ENCODE measurements around the gene KANK3.

KANK3 gene

DNA sequence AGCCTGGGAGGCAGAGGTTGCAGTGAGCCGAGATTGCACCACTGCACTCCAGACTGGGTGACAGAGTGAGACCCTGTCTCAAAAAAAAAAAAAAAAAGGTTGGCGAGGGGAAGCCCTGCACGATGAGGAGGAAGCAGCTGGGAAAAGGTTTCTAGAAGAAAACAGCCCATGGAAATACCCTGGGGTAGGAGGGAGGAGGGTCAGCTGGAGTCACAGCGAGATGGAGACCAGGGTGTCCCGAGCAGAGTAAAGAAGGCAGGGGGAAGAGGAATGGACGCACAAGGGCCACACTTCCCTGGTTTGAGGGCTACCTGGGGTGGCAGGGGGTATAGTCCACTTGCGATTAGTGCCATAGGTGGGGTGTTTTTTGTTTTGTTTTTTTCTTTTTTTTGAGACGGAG is 6.4 kb downstream of the KANK3 start:
- FAIRE-seq (no peak), DNase-seq (ENCODE audit: insufficient read length, low spot score) (no peak)
- TF ChIP-seq, protein P1, sequence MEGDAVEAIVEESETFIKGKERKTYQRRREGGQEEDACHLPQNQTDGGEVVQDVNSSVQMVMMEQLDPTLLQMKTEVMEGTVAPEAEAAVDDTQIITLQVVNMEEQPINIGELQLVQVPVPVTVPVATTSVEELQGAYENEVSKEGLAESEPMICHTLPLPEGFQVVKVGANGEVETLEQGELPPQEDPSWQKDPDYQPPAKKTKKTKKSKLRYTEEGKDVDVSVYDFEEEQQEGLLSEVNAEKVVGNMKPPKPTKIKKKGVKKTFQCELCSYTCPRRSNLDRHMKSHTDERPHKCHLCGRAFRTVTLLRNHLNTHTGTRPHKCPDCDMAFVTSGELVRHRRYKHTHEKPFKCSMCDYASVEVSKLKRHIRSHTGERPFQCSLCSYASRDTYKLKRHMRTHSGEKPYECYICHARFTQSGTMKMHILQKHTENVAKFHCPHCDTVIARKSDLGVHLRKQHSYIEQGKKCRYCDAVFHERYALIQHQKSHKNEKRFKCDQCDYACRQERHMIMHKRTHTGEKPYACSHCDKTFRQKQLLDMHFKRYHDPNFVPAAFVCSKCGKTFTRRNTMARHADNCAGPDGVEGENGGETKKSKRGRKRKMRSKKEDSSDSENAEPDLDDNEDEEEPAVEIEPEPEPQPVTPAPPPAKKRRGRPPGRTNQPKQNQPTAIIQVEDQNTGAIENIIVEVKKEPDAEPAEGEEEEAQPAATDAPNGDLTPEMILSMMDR (IDR thresholded peaks at IDR 0.05; ENCODE audit: insufficient read depth, missing control alignments): no peak

DNA sequence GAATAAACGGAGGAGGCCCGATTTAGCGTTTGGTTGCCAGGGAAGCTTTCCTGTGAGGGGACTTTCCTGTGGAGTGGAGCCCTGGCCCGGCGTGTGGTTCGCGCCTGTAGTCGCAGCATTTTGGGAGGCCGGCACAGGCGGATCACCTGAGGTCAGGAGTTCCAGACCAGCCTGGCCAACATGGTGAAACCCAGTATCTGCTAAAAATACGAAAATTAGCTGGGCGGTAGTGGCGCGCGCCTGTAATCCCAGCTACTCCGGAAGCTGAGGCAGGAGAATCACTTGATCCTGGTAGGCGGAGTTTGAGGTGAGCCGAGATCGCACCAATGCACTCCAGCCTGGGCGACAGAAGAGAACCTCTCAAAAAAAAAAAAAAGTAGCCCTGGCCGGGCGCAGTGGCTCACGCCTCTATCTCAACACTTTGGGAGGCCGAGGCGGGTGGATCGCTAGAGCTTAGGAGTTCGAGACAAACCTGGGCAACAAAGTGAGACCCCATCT is 6.9 kb downstream of the KANK3 start:
- no peak for FAIRE-seq
- TF ChIP-seq, protein P1 (IDR thresholded peaks at IDR 0.05; ENCODE audit: insufficient read depth, missing control alignments): no peak
- no peak for DNase-seq (ENCODE audit: insufficient read length, low spot score)

DNA sequence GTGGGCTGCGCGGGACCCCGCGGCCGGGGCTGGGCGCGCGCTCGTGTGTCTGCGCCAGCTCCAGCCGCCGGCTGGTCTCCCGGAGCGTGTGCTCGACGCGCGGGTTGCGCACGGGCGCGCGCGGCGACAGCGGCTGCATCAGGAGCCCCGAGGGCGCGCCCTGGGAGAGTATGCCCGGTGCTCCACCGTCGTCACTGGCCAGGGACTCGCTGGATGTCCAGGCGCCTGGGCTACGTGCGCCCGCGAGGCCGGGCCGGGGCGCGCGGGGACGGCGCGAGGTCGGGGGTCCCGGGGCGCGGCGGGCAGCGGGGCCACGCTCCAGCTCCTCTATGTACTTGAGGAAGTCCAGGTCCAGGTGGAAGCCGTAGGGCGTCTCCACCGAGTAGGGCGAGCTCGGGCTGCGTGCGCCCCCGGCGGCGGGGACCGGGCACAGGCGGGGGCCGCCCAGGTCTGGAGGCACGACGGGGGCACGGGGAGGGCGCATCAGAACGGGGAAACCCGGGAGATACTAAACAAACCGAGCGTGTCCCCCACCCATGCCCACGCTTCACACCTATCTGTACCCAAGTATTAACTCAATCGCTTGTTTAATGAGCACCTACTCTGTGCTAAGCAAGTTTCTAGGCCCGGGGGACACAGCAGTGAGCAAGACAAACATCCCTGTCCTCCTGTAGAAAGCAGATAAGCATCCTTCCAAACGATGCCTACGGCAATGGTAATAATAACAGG is 7.6 kb downstream of the KANK3 start:
- DNase-seq (ENCODE audit: insufficient read length, low spot score): no peak
- TF ChIP-seq, protein P1 (IDR thresholded peaks at IDR 0.05; ENCODE audit: insufficient read depth, missing control alignments): peak; percentile 8
- FAIRE-seq: no peak

DNA sequence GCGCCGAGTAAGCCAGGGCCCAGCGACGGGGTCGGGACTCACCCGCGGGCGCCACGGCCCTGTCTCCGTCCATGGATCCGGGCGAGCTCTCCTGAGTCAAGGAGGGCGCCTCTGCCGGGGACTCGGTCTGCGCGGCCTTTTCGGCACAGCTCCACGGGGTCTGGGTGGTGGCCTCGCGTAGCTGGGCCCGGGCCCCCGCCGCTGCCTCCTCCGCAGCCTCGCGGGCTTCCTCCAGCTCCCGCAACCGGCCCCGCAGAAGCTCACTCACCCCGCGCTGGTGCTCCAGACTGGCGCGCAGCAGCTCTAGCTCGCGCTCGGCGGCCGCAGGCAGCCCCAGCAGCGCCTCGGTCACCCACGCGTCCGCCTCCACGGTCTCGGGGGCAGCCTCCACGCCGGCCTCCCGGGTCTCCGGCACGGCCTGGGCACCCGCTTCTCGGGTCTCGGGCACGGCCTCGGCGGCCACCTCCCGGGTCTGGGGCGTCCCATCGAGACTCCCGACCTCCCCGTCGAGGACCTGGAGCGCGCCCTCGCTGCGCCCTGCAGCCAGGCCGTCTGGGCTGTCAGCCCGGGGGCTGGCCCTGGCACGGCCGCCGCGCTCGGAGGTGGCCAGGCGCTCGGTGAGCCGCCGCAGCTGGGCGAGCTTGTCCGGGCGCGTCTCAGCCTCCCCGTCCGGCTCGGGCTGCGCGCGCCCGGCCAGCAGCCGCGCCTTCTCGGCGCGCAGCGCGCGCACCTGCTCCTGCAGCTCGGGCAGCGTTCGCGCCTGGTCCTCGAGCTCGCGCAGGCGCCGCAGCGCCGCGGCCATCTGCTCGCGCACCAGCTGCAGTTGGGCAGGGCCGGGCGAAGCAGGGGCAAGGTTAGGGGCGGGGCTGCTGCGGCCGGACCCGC is 8.4 kb downstream of the KANK3 start:
- DNase-seq (ENCODE audit: insufficient read length, low spot score) (peak; percentile 90), FAIRE-seq (no peak)
- TF ChIP-seq, protein P1 (IDR thresholded peaks at IDR 0.05; ENCODE audit: insufficient read depth, missing control alignments): no peak

DNA sequence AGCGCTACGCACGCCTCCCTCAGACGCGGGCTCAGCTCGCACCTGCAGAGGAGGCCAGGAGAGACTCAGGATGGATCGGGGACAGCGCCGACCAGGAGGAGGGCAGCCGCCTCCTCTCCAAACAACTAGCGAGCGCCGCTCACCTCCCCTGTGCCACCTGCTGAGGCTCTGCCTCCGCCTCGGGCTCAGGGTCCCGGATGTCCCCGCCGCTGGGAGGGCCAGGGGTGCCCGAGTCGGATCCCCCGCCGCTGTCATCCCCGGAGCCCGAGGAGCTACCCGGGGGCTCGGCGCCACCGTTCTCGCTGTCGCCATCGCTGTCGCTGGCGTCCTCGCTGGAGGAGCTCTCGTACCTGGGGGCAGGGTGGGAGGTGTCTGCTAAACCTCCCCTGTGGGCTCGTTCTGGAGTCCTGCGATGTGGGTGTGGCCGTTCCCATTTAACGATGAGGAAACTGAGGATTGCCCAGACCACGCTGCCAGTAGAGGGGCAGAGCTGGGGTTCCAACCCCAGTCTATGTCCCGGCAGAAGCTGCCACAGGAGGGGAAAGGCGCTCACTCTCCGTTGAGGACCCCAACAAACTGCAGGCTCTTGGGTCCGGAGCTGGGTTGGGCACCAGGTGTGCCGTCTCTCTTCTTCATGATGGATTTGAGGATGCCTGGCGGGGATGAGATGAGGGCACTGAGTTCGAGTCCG is 9.2 kb downstream of the KANK3 start:
- no peak for FAIRE-seq
- DNase-seq (ENCODE audit: insufficient read length, low spot score): no peak
- TF ChIP-seq, protein P1 (IDR thresholded peaks at IDR 0.05; ENCODE audit: insufficient read depth, missing control alignments): no peak

DNA sequence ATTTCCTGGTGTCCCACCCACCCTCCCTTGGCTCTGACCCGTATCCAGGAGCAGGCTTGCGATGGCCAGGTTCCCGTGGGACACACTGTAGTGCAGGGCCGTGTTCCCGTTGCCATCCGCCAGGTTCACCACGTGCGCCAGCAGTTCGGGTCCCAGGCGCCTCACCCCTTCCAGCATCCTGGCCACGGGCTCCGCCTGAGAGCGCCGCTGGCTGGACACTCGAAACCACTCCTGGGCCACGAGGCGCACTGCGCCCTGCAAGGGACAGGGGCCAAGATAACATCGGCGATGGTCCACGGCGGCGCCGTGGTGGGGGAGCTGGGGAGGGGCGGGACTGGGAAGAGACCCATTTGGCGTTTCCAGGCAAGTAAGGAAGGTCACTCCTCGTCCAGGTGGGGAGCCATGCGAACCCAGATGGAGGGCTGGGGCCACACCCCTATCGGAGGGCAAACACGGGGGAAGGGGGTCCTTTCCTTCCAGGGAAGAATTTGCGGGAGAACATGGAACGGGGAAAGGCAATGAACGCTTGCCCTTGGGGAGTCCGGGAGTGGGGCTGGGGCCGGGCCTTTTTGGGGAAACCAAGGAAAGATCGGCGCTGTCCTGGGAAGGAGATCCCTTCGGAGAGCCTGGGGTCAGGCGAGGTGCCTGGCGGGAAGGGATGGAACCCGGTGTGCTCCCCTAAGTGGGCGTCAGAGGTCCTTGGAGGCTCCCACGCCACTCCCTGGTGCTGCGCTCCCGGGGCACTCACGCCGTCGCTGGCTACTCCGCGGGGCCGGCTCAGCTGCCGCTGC is 9.9 kb downstream of the KANK3 start:
- no peak for DNase-seq (ENCODE audit: insufficient read length, low spot score)
- TF ChIP-seq, protein P1 (IDR thresholded peaks at IDR 0.05; ENCODE audit: insufficient read depth, missing control alignments): no peak
- no peak for FAIRE-seq

All from D721Med (cell line).